K562 (cell line): Measurements from ENCODE around the gene USP48. TPM values are rescaled to one million over a fixed set of nuclear protein-coding genes. Genes with fewer than 3 reads are reported as not detected.
A peak's percentile ranks its signal among the peaks of the same experiment; 100 is the strongest.

Experiments
- ATAC-seq: fragments of 200-7000 bp; cut with Tn5 transposase; 3 replicates; pipeline ENCODE4 v1.9.1; 2020; ENCODE audit warnings: moderate library complexity
- BruUV-seq: library from RNA; stranded (reverse); fragments of 400-500 nt; replicated peaks from 2 replicates; lab custom pipeline; 2021; lab: Mats Ljungman, UMichigan
- CTCF ChIA-PET: fragments of 300-600 bp; formaldehyde crosslinking; extraction: SDS; loops from one replicate; lab custom pipeline; 2021; ENCODE audit warnings: low intra/inter-chr PET ratio; lab: Yijun Ruan, JAX
- POLR2A ChIA-PET: fragments of 300-600, 350-650 bp; sonication (Branson Sonifier 250); formaldehyde crosslinking; extraction: SDS; loops from one replicate; lab custom pipeline; 2021; ENCODE audit warnings: antibody characterized with exemption, inconsistent platforms; lab: Yijun Ruan, JAX
- DNase-seq, 4 experiments: peaks; one replicate each; pipeline versions ENCODE4 v3.0.0 to v3.0.0-alpha.2; 2011 to 2018; ENCODE audit warnings: low spot score in 3 of 4, mixed read lengths in 3 of 4; ENCODE audit errors: extremely low read depth in 1 of 4
- FAIRE-seq: peaks from 2 replicates; lab custom pipeline; 2011; peaks lifted over from hg19 to GRCh38; lab: Jason Lieb, UNC
- H2AFZ ChIP-seq: 2 replicates; pipeline ENCODE4 v1.6.0; 2011; ENCODE audit warnings: low read depth, low read length, control low read depth, inconsistent platforms
- H3K27ac ChIP-seq: fragments of 200-600 bp; 3 replicates; pipeline ENCODE4 v1.8.0; 2011; ENCODE audit warnings: low read depth, mild to moderate bottlenecking, control low read depth, inconsistent platforms, low read length, moderate library complexity, mixed read lengths; ENCODE audit errors: extremely low read depth
- H3K27me3 ChIP-seq, 2 experiments: fragments of 300-600 bp in 1 of 2; 2 replicates in 1 of 2; 3 replicates in 1 of 2; pipeline versions ENCODE4 v1.6.0 to v1.8.0; 2011; ENCODE audit warnings: inconsistent platforms in 2 of 2, low read length in 2 of 2, mild to moderate bottlenecking in 1 of 2, mixed read lengths in 1 of 2, moderate library complexity in 1 of 2; ENCODE audit not compliant: control insufficient read depth in 2 of 2, insufficient read depth in 2 of 2
- H3K36me3 ChIP-seq: fragments of 300-600 bp; 3 replicates; pipeline ENCODE4 v1.8.0; 2011; ENCODE audit warnings: mild to moderate bottlenecking, low read length, inconsistent platforms; ENCODE audit not compliant: control insufficient read depth, insufficient read depth
- H3K4me1 ChIP-seq, 2 experiments: fragments of 200-600 bp in 1 of 2; replicated peaks in 1 of 2; 2 replicates in 1 of 2; 3 replicates in 1 of 2; pipeline versions ENCODE4 v1.5.1 to v1.8.0; 2011; ENCODE audit warnings: inconsistent platforms in 2 of 2, low read length in 2 of 2, mild to moderate bottlenecking in 1 of 2, mixed read lengths in 1 of 2, moderate library complexity in 1 of 2; ENCODE audit not compliant: control insufficient read depth in 2 of 2, insufficient read depth in 2 of 2
- H3K4me2 ChIP-seq: 2 replicates; pipeline ENCODE4 v1.6.1; 2011; ENCODE audit warnings: low read length, control low read depth, inconsistent platforms, mixed read lengths; ENCODE audit not compliant: insufficient read depth
- H3K4me3 ChIP-seq: fragments of 200-600 bp; sonication (generic), shearing (Covaris generic); 2 replicates; pipeline ENCODE4 v1.5.1; 2016; ENCODE audit warnings: control low read depth, inconsistent platforms
- H3K79me2 ChIP-seq: fragments of 200-600 bp; 3 replicates; pipeline ENCODE4 v1.8.0; 2011; ENCODE audit warnings: low read length, inconsistent platforms; ENCODE audit not compliant: control insufficient read depth, insufficient read depth
- H3K9ac ChIP-seq, 2 experiments: 2 replicates each; pipeline versions ENCODE4 v1.6.0 to v1.6.1; 2011; ENCODE audit warnings: low read depth in 2 of 2, low read length in 2 of 2, control low read depth in 1 of 2, inconsistent platforms in 1 of 2, mild to moderate bottlenecking in 1 of 2, mixed read lengths in 1 of 2; ENCODE audit not compliant: insufficient read depth in 1 of 2
- H3K9me1 ChIP-seq: one replicate; pipeline ENCODE4 v1.6.0; 2011; ENCODE audit warnings: inconsistent platforms, mild to moderate bottlenecking, low read length, moderate library complexity; ENCODE audit not compliant: control insufficient read depth, insufficient read depth
- H3K9me3 ChIP-seq: replicated peaks from 2 replicates; pipeline ENCODE4 v1.5.1; 2011; ENCODE audit warnings: low read depth, low read length, inconsistent platforms; ENCODE audit not compliant: control insufficient read depth, insufficient read depth
- H4K20me1 ChIP-seq: replicated peaks from 2 replicates; pipeline ENCODE4 v1.6.1; 2011; ENCODE audit warnings: low read length, inconsistent platforms, mixed read lengths; ENCODE audit not compliant: control insufficient read depth, insufficient read depth
- CHD4 ChIP-seq: fragments of 200-600 bp; sonication (generic); IDR thresholded peaks from 3 replicates; pipeline ENCODE4 v1.6.1; 2012; ENCODE audit warnings: low read depth, mild to moderate bottlenecking, mixed read lengths, low read length, inconsistent platforms; ENCODE audit not compliant: insufficient read depth, insufficient replicate concordance, poor library complexity, severe bottlenecking
- ELK1 ChIP-seq: sonication (generic); formaldehyde crosslinking; IDR thresholded peaks from 2 replicates; pipeline ENCODE4 v1.8.1; 2022; ENCODE audit warnings: missing genetic modification reagents
- GTF2F1 ChIP-seq: IDR thresholded peaks from 2 replicates; pipeline ENCODE4 v1.6.1; 2011; ENCODE audit warnings: low read depth, low read length, improper control_type of control experiment
- LCOR ChIP-seq: sonication (generic); formaldehyde crosslinking; IDR thresholded peaks from 2 replicates; pipeline ENCODE4 v1.8.0; 2022; ENCODE audit warnings: mild to moderate bottlenecking, missing genetic modification reagents
- ZKSCAN1 ChIP-seq: fragments of 150-350 bp; IDR thresholded peaks from 2 replicates; pipeline ENCODE4 v1.6.1; 2016; ENCODE audit warnings: low read depth, low read length
- ZNF407 ChIP-seq: fragments of 450-650 bp; IDR thresholded peaks from 2 replicates; pipeline ENCODE4 v1.6.1; 2016; ENCODE audit warnings: low read depth
- ZNF79 ChIP-seq: fragments of 250-450 bp; sonication (Bioruptor Pico); IDR thresholded peaks from 2 replicates; pipeline ENCODE4 v1.4.0; 2020; ENCODE audit warnings: low read depth, mild to moderate bottlenecking, moderate library complexity
- WGBS: fragments of 100-300 bp; shearing (Covaris generic); methylation state at CpG from one replicate; pipeline ENCODE4 v1.1.6; 2016; ENCODE audit warnings: low coverage, mixed read lengths; ENCODE audit not compliant: insufficient coverage; ENCODE audit errors: missing lambda C conversion rate; 5-methylcytosine and 5-hydroxymethylcytosine counted together
- in situ Hi-C: fragments of 300-500 bp; cut with MboI; formaldehyde crosslinking; loops from 4 replicates; pipeline ENCODE4 v1.15.0; 2018; ENCODE audit warnings: inconsistent platforms, mixed read lengths
- intact Hi-C: fragments of 100-400 bp; cut with micrococcal nuclease; formaldehyde crosslinking; loops from 2 replicates; pipeline ENCODE4 v1.14.2; 2022
- polyA plus RNA-seq, 8 experiments: library from polyadenylated mRNA; depleted of rRNA in 4 of 8; stranded (reverse) in 5 of 8; unstranded in 3 of 8; fragments of >200 nt; fragmentation: Nextera tagmentation in 2 of 8; fragmentation: Illumina TruSeq in 1 of 8; extraction: Ambion mirVana in 2 of 8; extraction: Trizol in 1 of 8; gene quantifications; 2 replicates each; pipeline versions ENCODE4 v1.2.1 to v1.2.3, GENCODE V29; 2011 to 2014; ENCODE audit warnings: inconsistent platforms in 1 of 8, missing spikeins in 1 of 8
- total RNA-seq, 7 experiments: library from RNA; depleted of rRNA in 6 of 7; stranded (reverse); fragments of >200 nt in 6 of 7; fragmentation: Illumina TruSeq in 2 of 7; extraction: Trizol in 2 of 7; gene quantifications; 2 replicates each; pipeline versions ENCODE4 v1.2.1 to v1.2.3, GENCODE V29; 2011 to 2021; ENCODE audit warnings: low replicate concordance in 1 of 7

Gene USP48
- total and polyA plus RNA-seq, 9 of the 15 experiments (the other 6 are each of a cell fraction or from before 2014, with no cell fraction given) = 23.3 to 123 (median 106) TPM

GRCh38 chr1:21666576-21667320 is 116.2 kb downstream of the USP48 start:
- Histone ChIP-seq H3K9me3 (no peaks in the 10 kb centered on the region), H3K4me2 (no peak overlapping the region), H3K27me3 (no peaks in the 10 kb centered on the region), H3K79me2 (peaks cover 12% of the 10 kb centered on the region), H4K20me1 (peaks cover 9% of the 10 kb centered on the region; the same call in 1 of the 2 replicates), H3K27ac (no peak overlapping the region), H3K36me3 (peaks cover 8% of the 10 kb centered on the region; the same call in 1 of the 3 replicates), H3K4me3 (no peak overlapping the region), H3K4me1 (peaks cover 21 to 46% of the 10 kb centered on the region in 2 experiments), H3K9ac (peak overlapping the region in 1 of 2 experiments; percentile 63; a peak in 2 of 4 replicates), H3K9me1 (no peaks in the 10 kb centered on the region), H2AFZ (no peak overlapping the region)
- intact Hi-C loops (no loop called here), in situ Hi-C loops (loop anchor here (25.0 kb wide), 1 partner anchor 154 kb away; the partner anchor contains the start of gene ALPL)
- ChIA-PET CTCF (no interaction called here), POLR2A (interaction anchor here (0.6 to 1.4 kb wide), 4 partner anchors 11 to 278 kb away, joined by 3 to 7 read pairs (median 3); no protein-coding TSS in a partner anchor)
- no TSS peak for BruUV-seq
- no peak for DNase-seq
- FAIRE-seq = no peak
- no peak for ATAC-seq
- 65% methylated on average over 20 of the region's 22 CpGs for WGBS
- no peak for TF ChIP-seq CHD4
- no peak for TF ChIP-seq GTF2F1
- TF ChIP-seq ZNF79 = no peak
- no peak for TF ChIP-seq ELK1 (CRISPR knock-in tag)
- TF ChIP-seq ZNF407 = no peak
- TF ChIP-seq LCOR = no peak
- no peak for TF ChIP-seq ZKSCAN1
